K562 (cell line): ENCODE measurements around the gene SUOX. TPM values are rescaled to one million over a fixed set of nuclear protein-coding genes. Genes with fewer than 3 reads are reported as not detected.
A peak's percentile ranks its signal among the peaks of the same experiment; 100 is the strongest.

Experiments used
- AFF4 ChIP-seq: sonication (generic); formaldehyde crosslinking; IDR thresholded peaks from 2 replicates; pipeline ENCODE4 v1.8.0; 2023; ENCODE audit warnings: mild to moderate bottlenecking, missing genetic modification reagents
- COPS2 ChIP-seq: fragments of 450-650 bp; conservative IDR thresholded peaks from 2 replicates; pipeline ENCODE4 v1.6.1; 2016; ENCODE audit warnings: mild to moderate bottlenecking, moderate library complexity
- CREBBP ChIP-seq: IDR thresholded peaks from one replicate; pipeline ENCODE4 v1.6.1; 2012; ENCODE audit warnings: low read depth, mild to moderate bottlenecking, control low read depth, inconsistent platforms, low read length
- CTBP1 ChIP-seq: fragments of 450-650 bp; IDR thresholded peaks from 2 replicates; pipeline ENCODE4 v1.6.1; 2016; ENCODE audit warnings: borderline replicate concordance
- ETV1 ChIP-seq: fragments of 450-650 bp; conservative IDR thresholded peaks from 2 replicates; pipeline ENCODE4 v1.6.1; 2016; ENCODE audit warnings: missing genetic modification characterization, control low read depth, low read depth, missing compliant biosample characterization
- HNRNPUL1 ChIP-seq: fragments of 200-400 bp; formaldehyde crosslinking; IDR thresholded peaks from 2 replicates; pipeline ENCODE4 v1.6.1; 2017; ENCODE audit warnings: low read length
- ILK ChIP-seq: fragments of 450-650 bp; IDR thresholded peaks from 2 replicates; pipeline ENCODE4 v1.6.1; 2016; ENCODE audit warnings: missing genetic modification characterization, low read depth, mild to moderate bottlenecking, missing compliant biosample characterization, moderate library complexity, borderline replicate concordance
- NBN ChIP-seq: fragments of 450-650 bp; IDR thresholded peaks from 2 replicates; pipeline ENCODE4 v1.6.1; 2016; ENCODE audit warnings: low read depth, mild to moderate bottlenecking
- RNF2 ChIP-seq: sonication (generic); IDR thresholded peaks from 2 replicates; pipeline ENCODE4 v1.6.1; 2016
- SRF ChIP-seq, 2 experiments: fragments of 250-450, 450-650 bp in 1 of 2; sonication (Bioruptor Pico) in 1 of 2; sonication (generic) in 1 of 2; formaldehyde crosslinking; IDR thresholded peaks; 2 replicates each; pipeline versions ENCODE4 v1.5.0 to v1.5.1; 2020 to 2022; ENCODE audit warnings: mild to moderate bottlenecking in 1 of 2, missing genetic modification reagents in 1 of 2
- TBP ChIP-seq: optimal IDR thresholded peaks from 2 replicates; pipeline ENCODE3; 2011; ENCODE audit warnings: low read depth, low read length, improper control_type of control experiment
- ZNF407 ChIP-seq: fragments of 450-650 bp; IDR thresholded peaks from 2 replicates; pipeline ENCODE4 v1.6.1; 2016; ENCODE audit warnings: low read depth
- polyA plus RNA-seq, 8 experiments: library from polyadenylated mRNA; depleted of rRNA in 4 of 8; stranded (reverse) in 5 of 8; unstranded in 3 of 8; fragments of >200 nt; fragmentation: Nextera tagmentation in 2 of 8; fragmentation: Illumina TruSeq in 1 of 8; extraction: Ambion mirVana in 2 of 8; extraction: Trizol in 1 of 8; gene quantifications; 2 replicates each; pipeline versions ENCODE4 v1.2.1 to v1.2.3, GENCODE V29; 2011 to 2014; ENCODE audit warnings: inconsistent platforms in 1 of 8, missing spikeins in 1 of 8
- total RNA-seq, 7 experiments: library from RNA; depleted of rRNA in 6 of 7; stranded (reverse); fragments of >200 nt in 6 of 7; fragmentation: Illumina TruSeq in 2 of 7; extraction: Trizol in 2 of 7; gene quantifications; 2 replicates each; pipeline versions ENCODE4 v1.2.1 to v1.2.3, GENCODE V29; 2011 to 2021; ENCODE audit warnings: low replicate concordance in 1 of 7
- TF ChIP-seq, protein P1 (sequence below): sonication (generic); formaldehyde crosslinking; IDR thresholded peaks from 2 replicates; pipeline ENCODE4 v1.4.0; 2020; ENCODE audit warnings: mild to moderate bottlenecking, missing genetic modification reagents

SUOX gene
- total and polyA plus RNA-seq, 9 of the 15 experiments (the other 6 are each of a cell fraction or from before 2014, with no cell fraction given) = 9.2 to 39.7 (median 25.4) TPM

GRCh38 chr12:55966408-55967281 lies 30.4 kb upstream of the SUOX start, which contains the start of gene CDK2 (continued):
- TF ChIP-seq, protein P1, sequence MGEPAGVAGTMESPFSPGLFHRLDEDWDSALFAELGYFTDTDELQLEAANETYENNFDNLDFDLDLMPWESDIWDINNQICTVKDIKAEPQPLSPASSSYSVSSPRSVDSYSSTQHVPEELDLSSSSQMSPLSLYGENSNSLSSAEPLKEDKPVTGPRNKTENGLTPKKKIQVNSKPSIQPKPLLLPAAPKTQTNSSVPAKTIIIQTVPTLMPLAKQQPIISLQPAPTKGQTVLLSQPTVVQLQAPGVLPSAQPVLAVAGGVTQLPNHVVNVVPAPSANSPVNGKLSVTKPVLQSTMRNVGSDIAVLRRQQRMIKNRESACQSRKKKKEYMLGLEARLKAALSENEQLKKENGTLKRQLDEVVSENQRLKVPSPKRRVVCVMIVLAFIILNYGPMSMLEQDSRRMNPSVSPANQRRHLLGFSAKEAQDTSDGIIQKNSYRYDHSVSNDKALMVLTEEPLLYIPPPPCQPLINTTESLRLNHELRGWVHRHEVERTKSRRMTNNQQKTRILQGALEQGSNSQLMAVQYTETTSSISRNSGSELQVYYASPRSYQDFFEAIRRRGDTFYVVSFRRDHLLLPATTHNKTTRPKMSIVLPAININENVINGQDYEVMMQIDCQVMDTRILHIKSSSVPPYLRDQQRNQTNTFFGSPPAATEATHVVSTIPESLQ (CRISPR knock-in tag) = no peak
- TF ChIP-seq CREBBP = no peak
- TF ChIP-seq ETV1 = peak; percentile 59
- TF ChIP-seq RNF2 = no peak
- TF ChIP-seq COPS2 = no peak
- TF ChIP-seq SRF (CRISPR knock-in tag; IDR thresholded peaks at IDR 0.05) = peak in 1 of 2 experiments; percentile 29; a peak in 1 of 4 replicates
- no peak for TF ChIP-seq ZNF407
- no peak for TF ChIP-seq ILK (tag)
- TF ChIP-seq CTBP1 = 0 out of 2 replicates have a peak, but pooled peaks have one; percentile 14
- TF ChIP-seq TBP = peak; percentile 71
- 0 out of 2 replicates have a peak, but pooled peaks have one; percentile 27 for TF ChIP-seq AFF4 (CRISPR knock-in tag)
- no peak for TF ChIP-seq HNRNPUL1
- 0 out of 2 replicates have a peak, but pooled peaks have one; percentile 8 for TF ChIP-seq NBN
